SKM-1 (cell line): ENCODE results near the gene AGPAT4.
"Not testable (repeated sequence)": the region's sequence is repeated elsewhere in the genome, so short reads cannot be mapped to it uniquely, and the experiment has no call there.

Source experiments
- DNase-seq: peaks from one replicate; lab custom pipeline; 2025; ENCODE audit not compliant: unreplicated experiment; lab: John Stamatoyannopoulos, UW

AGPAT4 gene, protein sequence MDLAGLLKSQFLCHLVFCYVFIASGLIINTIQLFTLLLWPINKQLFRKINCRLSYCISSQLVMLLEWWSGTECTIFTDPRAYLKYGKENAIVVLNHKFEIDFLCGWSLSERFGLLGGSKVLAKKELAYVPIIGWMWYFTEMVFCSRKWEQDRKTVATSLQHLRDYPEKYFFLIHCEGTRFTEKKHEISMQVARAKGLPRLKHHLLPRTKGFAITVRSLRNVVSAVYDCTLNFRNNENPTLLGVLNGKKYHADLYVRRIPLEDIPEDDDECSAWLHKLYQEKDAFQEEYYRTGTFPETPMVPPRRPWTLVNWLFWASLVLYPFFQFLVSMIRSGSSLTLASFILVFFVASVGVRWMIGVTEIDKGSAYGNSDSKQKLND

DNA sequence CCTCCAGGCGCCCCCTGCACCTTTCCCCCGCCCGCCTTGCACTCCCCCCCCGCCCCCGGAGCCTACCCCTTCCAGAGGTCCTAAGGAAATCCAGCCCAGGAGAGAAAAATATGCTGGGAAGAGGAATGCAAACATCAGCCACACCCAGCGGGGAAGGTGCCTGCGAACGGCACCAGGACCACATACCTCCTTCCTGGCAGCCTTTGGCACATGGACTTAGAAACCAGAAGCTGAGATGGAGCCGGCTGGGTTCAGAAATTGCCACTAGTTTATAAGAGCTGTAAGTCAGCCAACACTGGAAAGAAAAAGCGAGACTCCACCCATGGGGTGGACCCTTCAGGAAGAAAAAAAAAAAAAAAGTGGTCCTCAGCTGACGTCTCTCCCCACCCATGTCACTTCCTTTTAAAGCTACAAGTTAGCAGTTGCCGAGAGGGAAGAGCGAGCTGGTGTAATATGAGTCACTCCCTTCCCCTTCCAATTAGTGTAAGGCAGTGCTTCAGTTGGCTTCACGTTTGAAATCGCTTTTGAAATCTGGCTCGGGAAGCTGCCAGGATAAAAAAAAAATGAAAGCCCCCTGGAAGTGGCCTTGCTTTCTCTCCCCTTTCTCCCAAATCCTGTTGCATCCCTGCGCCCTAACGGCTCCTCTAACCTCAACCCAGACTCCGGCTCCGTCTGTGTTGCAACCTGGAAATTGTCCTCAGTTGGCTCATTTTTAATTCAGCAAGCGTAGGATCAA is at the start of gene AGPAT4:
Gene AGPAT4 (minus strand): TSS at position 310 of the 736 bp plus-strand sequence. CDS start 41,848 bp downstream, outside the sequence.
- peak; percentile 92 for DNase-seq

DNA sequence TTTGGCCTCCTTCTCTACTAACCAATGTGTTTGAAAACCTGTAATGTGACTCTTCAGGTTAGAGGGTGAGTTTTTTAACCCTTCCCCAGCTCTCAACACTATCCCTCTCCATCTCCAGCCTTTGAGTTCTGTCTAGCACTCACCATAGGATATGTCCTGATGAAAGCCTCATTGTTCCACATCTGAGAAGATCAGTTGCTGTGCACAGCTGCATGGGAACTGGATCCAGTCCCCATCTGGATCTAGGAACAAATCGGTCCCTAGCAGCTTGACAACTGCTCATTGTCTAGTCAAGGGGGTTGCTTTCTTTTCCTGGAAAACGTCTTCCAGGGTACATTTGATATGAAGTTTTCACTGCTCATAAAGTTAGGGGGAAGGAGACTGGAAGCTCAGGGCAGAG is 45.4 kb upstream of the AGPAT4 start:
- no peak for DNase-seq

DNA sequence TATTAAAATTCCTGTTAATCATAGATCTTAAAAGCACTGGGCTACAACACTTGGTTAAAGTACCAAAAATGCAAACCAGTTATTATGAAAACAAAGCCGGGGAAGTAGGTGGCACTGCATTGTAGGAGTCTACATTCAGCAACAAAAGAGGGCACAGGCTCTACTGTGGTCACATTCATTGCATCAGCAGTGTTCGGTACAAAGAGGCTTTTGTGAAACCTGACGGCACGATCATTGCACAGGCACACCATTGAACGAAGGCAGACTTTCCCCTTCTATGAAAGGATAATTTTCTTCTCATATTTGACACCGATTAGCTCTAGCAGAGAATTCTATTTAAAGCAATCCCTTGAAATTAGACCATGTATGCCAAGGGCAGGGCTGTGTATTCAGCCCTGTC is 44.6 kb upstream of the AGPAT4 start:
- DNase-seq = no peak

DNA sequence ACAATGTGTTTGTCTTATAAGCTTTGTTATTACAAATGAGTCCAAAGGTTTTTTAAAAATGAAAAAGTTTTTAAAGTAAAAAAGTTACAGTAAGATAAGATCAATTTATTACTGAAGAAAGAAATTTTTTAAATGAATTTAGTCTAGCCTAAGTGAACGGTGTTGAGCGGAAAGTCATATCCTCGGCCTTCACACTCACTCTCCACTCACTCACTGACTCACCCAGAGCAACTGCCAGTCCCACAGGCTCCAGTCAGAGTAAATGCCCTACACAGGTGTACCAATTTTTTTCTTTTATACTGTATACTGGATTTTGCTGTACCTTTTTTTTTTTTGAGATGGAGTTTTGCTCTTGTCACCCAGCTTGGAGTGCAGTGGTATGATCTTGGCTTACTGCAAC is 42.7 kb upstream of the AGPAT4 start:
- no peak for DNase-seq

DNA sequence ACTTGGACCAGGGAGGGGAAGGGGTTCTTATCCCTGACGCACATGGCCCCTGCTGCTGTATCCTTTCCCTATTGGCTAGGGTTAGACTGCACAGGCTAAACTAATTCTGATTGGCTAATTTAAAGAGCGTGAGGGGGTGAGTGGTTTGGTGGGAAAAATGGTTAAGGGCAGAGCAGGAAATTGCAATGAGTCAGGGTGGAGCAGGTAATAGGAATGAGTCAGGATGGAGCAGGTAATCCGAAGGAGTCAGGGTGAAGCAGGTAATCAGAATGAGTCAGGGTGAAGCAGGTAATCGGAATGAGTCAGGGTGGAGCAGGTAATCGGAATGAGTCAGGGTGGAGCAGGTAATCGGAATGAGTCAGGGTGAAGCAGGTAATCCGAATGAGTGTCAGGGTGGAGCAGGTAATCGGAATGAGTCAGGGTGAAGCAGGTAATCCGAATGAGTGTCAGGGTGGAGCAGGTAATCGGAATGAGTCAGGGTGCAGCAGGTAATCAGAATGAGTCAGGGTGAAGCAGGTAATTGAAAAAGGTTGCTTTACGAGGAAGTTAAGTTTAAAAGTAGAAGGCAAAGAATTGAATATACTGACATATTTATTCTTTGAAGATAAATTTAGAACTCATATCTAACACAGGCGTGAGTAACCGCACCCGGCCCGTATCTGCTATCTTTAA is 41.5 kb upstream of the AGPAT4 start:
- DNase-seq = not testable (repeated sequence)

DNA sequence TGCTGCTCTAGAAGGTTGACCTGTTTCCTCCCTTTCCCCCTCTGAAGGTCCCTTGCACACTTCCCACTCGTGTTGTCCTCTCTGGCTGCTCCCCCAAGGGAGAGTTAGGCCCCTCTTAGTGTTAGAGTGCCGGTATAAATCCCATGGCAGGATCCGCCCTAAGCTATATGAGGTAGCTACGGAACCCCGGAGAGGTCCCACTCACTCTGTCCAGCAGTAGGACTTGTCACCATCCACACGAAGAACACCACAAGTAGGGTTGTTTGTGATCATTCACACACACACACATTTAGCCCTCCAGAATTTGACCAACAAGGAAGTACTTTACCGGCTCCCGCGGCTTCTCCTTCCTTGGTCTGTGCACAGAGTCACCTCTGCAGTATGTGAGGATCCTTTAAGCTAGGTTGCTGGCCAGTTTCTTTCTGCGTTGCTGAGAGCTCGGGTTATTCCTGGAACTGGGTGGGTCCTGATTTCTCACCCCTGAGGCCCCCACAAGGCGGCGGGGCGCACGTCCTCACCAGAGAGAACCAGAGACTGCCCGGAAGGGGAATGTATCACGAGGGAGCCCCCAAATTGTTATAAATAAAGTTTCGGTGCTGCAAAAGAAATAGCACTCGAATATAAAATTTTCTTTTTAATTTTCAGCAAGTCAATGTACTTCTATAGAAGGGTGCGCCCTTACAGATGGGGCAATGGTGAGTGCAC is 40.8 kb upstream of the AGPAT4 start:
- DNase-seq = not testable (repeated sequence)

DNA sequence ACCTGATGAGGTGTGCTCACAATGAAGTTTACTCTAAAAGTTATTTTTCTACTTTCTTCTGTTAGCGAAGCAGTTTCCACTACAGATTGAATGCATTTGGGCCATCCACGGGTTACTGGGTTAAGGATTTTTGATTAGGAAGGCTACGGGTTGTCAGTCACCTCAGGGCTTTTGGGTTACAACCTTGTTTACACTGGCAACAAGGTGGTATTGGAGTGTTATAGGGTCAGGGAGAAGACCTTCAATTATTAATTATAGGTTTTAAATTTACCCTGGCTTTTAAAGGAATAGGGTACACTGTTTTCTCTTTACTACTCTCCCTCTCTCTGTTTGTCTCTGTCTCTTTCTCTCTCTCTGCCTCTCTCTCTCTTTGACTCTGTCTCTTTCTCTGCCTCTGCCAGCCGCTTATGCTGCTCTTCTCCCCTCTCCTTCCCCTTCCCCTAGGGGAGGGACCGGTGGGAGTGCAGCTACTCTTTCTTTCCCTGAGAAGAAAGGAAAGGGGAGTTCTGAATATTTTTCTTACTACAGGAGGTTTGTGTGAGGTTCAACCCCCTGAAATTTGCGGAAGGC is 40.2 kb upstream of the AGPAT4 start:
- DNase-seq = no peak

DNA sequence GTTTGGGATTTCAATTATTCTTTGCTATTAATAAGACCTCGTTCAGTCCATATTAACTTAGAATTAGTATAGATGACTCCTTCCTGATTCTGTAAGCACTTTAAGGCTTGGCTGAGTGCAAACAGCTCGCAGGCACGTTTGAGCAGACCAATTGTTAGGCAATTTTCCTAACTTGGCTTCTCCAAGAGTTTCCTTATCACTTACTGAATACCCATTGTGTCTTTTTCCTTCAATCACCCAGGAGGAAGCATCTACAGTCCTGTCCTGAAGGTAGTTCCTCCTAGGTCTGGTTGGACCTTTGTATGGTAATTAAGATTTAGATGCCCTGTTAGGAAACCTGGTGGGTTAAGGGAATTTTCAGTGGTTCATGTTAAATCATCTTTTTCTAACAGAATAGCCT is 39.6 kb upstream of the AGPAT4 start:
- not testable (repeated sequence) for DNase-seq

DNA sequence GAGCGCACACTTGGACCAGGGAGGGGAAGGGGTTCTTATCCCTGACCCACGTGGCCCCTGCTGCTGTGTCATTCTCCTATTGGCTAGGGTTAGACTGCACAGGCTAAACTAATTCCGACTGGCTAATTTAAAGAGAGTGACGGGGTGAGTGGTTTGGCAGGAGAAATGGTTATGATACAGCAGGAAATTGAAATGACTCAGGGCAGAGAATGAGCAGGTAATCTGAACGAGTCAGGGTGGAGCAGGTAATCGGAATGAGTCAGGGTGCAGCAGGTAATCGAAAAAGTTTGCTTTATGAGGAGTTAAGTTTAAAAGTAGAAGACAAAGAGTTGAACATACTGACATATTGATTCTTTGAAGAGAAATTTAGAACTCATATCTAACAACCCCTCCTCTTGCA is 35.9 kb upstream of the AGPAT4 start:
- not testable (repeated sequence) for DNase-seq

DNA sequence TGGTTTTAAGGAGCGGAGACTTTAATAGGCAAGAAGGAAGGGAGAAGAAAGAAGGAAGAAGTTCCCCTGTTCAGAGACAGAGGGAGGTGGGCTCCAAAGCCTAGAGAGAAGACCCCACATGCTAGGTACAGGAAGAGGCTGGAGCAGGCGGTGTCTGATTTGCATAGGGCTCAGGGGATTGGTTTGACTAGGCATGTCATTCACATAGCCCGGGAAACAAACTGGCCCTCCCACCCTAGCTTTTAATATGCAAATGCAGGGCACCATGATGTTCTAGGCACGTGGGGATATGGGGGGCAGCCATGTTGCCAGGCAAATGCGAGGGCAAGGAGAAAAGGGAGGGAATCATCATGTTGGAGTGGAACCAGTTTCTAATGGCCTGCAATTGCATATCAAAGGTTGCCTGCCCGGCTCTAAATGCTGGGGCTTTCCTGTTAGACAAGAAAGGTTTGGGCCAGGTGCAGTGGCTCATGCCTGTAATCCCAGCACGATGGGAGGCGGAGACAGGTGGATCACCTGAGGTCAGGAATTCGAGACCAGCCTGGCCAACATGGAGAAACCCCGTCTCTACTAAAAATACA is 34.3 kb upstream of the AGPAT4 start:
- DNase-seq = no peak

DNA sequence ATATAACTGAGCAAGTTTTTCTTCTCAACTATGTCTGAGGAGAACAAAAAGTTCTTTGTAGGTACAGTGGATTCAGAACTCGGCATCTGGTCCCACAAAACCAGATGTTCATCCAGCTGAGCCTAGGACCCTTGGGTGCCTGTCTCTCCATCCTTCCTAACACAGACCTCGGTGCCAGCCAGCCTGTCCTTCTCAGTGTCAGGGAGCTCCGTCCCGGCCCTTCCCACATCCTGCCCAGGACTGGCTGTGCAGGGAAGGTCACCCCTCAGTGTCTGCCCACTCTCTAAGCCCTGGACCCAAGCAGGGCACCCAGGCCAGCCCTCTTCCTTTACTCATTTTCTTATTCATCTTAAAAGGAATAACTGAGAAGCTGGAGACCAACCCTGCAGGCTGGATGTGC is 32.0 kb upstream of the AGPAT4 start:
- no peak for DNase-seq

DNA sequence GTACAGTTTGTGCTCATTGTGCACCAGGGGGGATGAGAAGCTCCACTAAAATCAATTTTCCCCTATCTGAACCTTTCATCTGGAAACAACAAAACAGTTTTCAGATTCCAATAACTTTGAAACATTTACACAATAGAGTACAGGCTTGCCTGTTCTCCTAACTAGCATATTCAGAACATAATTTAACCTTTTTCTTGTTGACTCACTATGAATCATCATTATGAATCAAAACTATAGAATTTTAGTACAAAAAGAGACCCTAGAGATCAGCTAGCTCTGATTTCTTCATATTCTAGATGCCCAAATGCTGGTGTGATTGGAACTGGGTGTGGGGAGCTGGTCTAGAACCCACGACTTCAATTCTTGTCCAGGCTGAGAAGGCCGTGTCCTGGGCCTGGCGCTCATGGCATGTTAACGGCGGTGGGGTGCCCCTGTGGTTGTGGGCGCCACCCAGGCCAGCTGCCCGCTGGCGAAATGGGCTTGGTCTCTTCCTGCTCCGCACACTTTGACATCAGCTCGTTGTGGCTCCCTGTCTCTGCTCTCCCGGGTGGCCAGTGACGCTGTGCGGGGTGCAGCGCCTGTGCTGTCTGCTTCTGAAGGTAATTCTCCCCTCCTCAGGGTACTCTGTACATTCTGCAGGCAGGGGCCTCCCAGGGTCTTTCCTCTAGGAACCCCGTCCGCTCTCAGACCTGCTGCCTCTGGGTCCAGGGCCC is 29.9 kb upstream of the AGPAT4 start:
- DNase-seq = no peak

DNA sequence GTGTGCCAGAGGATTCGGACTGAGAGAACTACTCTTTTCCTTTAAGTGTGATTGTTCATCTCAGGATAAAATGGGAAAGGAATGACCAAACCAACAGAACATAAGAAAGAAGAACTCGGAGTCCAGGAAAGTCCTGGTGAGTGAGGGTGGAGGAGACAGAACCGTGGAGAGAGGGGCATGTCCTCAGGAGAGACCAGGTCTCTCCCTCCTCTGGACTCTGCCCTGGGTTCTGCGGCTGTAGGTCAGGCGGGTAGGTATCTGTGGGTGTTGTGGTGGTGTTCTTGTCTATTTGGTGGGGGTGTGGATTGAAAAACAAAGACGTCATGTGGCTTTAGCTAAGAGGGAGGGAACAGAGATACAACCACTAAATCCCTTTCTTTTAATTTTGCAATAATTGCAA is 29.1 kb upstream of the AGPAT4 start:
- no peak for DNase-seq

DNA sequence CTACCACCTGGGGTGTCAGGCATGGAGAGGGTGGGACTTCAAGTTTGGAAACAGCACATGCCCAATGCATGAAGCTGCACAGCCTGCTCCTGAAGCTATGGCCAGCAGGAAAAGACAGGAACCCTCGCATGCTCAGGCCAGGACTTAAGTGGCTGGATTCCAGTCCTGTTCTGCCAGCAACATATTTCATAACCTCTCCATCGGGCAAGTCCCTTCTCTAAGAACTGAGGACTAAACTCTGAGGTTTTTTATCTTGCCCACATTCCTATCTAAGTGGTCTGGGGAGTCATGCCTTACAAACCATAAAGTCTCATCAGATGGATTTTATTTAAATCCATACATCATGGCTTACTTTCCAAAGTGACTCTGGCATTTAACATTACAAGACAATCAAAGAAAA is 27.5 kb upstream of the AGPAT4 start:
- no peak for DNase-seq

DNA sequence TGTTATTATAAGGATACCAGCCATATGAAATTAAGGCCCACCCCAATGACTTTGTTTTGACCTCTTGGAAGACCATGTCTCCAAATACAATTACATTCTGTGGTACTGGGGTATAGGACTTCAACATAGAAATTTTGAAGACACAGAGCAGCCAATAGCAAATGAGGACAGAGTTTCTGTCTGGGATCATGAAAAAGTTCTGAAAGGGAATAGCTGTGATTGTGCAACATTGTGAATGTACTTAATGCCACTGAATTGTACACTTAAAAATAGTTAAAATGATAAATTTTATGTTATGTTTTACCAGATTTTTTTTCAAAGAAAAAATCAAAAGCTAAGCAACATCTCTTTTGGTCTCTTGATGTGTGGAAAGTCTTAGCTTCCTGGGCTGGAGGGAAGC is 27.0 kb upstream of the AGPAT4 start:
- DNase-seq = no peak

DNA sequence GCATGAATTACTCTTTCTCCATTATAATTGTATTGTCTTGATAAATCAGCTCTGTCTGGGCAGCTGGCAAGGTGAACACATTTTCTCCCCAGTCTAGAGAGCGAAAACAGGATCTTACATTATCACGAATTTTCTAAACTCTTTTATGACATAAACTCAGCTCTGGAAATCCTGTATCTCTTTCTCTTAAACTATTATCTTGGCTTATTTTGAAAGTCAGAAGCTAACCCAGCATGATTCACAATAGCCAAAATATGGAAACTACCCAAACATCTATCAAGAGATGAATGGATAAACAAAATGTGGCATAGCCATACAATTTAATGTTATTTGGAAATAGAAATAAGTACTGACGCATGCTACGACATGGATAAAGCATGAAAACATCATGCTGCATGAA is 25.9 kb upstream of the AGPAT4 start:
- DNase-seq = no peak

DNA sequence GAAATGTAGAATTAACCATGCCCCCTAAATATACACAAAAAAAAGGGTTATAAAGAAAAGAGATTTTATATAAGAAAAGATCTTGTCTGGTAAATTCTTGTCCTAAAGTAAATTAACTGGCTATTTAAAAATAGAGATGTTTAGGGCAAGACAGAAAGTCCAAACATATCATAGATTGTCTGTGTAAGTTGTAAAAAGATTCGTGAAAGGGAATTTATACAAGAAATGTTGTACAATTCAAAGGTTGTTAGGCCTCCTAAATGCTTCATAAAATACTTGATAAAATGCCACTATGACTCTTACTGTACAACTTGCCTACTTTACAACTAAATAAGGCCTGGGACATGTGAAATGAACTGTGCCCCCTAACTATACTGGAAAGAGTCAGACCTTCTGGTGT is 21.9 kb upstream of the AGPAT4 start:
- no peak for DNase-seq

DNA sequence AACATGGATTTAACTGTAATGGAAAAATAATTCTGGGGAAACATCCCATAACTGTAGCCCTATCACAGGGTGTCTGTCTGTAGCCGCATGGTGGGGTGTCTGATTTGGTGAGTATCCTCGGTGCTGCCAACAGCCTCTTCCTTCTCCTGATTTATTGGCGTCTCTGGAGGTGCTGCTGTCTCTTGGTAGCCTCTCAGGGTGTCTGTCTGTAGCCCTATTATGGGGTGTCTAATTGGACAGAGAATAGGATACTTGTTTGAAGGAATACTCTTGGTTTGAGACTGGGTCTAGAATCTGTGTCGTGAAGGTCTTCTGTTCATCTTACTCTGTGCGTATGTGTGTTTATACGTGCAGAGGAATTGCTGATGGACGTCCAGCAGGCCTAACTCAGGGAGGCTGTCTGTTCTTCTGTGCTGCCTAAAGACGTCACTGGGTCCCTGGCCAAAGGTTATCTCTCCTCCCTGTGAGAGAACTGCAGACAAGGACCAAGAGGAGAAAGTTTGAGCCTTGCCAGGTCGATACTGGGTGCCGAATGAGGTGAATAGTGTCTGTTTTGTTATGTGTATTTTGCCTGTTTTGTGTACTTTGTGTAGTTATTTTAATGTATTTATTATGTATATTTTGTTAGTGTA is 18.9 kb upstream of the AGPAT4 start:
- DNase-seq = no peak

DNA sequence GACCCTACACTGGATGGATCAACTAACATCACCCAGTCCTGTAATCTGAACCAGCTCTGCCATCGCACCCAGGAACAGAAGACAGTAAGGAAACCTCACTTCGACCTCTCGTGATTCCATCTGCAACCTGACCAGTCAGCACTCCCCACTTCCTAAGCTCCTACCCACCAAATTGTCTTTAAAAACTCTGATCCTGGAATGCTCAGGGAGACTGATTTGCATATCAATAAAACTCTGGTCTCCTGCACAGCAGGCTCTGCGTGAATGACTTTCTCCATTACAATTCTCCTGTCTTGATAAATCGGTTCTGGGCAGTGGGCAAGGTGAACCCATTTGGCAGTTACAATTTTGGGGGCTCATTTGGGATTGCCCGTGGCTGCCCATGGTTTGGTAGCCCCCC is 18.3 kb upstream of the AGPAT4 start:
- no peak for DNase-seq

DNA sequence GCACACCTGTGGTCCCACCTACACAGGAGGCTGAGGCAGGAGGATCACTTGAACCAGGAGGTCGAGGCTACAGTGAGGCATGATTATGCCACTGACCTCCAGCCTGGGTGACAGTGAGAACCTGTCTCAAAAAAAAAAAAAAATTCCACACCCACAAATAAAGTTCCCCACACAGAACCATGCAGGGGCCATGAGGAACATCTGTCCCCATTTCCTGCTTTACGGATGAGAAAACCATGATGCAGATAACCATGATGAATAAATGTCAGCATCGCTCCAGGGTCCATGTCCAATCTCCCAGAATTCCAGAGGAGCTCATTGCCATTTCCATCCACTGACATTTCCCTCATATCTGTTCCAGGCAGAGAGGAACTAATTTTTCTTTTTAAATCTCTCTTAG is 16.9 kb upstream of the AGPAT4 start:
- DNase-seq = no peak
